ENCODE data around the gene FUBP1.

Gene FUBP1

DNA sequence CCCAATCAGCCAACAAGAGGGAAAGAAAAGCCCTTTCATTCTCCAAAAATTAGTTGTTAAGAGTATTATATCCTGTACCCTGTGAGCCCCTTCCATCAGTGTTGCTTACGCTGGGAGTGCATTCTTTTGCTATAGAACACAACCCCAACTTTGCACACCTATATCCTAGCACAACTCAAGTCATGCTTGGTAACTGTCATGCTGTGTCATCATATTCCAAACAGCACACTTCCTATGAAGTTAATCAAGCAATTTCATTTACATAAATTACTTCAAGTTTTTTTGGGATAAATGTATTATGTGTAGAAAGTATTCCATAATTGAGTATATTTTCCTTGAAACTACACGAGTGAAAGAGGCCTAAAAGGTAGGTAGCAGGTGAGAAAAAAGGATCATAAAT, 20.0 kb downstream of the FUBP1 start:
- H3K4me3 ChIP-seq (ENCODE audit: low read depth, low read length) = no peak overlapping the region
- DNase-seq (ENCODE audit: low read depth) = no peak
- TF ChIP-seq, protein P1, sequence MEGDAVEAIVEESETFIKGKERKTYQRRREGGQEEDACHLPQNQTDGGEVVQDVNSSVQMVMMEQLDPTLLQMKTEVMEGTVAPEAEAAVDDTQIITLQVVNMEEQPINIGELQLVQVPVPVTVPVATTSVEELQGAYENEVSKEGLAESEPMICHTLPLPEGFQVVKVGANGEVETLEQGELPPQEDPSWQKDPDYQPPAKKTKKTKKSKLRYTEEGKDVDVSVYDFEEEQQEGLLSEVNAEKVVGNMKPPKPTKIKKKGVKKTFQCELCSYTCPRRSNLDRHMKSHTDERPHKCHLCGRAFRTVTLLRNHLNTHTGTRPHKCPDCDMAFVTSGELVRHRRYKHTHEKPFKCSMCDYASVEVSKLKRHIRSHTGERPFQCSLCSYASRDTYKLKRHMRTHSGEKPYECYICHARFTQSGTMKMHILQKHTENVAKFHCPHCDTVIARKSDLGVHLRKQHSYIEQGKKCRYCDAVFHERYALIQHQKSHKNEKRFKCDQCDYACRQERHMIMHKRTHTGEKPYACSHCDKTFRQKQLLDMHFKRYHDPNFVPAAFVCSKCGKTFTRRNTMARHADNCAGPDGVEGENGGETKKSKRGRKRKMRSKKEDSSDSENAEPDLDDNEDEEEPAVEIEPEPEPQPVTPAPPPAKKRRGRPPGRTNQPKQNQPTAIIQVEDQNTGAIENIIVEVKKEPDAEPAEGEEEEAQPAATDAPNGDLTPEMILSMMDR (IDR thresholded peaks at IDR 0.05; ENCODE audit: low read depth, low read length) = no peak
- TF ChIP-seq, protein P2, sequence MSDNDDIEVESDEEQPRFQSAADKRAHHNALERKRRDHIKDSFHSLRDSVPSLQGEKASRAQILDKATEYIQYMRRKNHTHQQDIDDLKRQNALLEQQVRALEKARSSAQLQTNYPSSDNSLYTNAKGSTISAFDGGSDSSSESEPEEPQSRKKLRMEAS (IDR thresholded peaks at IDR 0.05; ENCODE audit: low read depth, low read length) = no peak
- TF ChIP-seq POLR2A (IDR thresholded peaks at IDR 0.05; ENCODE audit: extremely low read depth, insufficient read length) = no peak
- no peak for TF ChIP-seq MYC (IDR thresholded peaks at IDR 0.05; ENCODE audit: low read depth, low read length)

DNA sequence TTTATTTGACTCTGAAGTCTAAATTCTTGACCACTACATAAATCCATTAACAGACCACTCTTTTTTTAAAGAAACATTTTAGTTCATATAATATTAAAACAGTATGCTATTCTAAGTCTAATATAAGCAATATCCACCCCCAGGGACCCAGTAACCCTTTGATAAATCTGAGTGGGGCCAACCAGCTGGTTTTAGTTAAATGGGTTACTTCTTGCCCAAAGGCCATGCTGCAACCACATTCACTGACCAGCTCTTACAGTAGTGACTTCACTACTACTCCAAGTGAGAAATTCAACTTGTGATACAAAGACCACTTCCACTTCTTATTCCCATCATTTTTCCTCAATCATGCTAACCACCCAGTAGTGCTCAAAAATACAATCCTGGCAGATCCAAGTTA, 20.5 kb downstream of the FUBP1 start:
- no peak for TF ChIP-seq POLR2A (IDR thresholded peaks at IDR 0.05; ENCODE audit: extremely low read depth, insufficient read length)
- TF ChIP-seq, protein P1 (IDR thresholded peaks at IDR 0.05; ENCODE audit: low read depth, low read length) = no peak
- TF ChIP-seq, protein P2 (IDR thresholded peaks at IDR 0.05; ENCODE audit: low read depth, low read length) = no peak
- TF ChIP-seq MYC (IDR thresholded peaks at IDR 0.05; ENCODE audit: low read depth, low read length) = no peak
- no peak overlapping the region for H3K4me3 ChIP-seq (ENCODE audit: low read depth, low read length)
- no peak for DNase-seq (ENCODE audit: low read depth)

DNA sequence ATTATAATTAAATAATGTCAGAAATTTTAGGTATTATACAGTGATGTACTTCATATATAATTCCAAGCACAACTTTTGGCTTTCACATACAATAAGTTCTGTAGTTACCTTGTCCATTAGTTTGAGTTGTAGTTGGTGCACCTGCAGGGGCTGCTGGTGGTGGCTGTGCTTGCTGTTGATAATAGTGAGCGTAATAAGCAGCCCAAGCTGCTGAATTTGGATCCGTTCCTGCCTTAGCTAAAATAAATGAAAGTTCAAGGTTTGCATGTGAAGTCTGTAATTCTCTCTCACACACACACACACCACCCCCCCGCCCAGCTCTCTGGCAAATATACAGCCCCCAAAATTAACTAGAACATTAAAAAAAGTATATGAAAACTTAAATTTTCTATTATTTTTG, 22.4 kb downstream of the FUBP1 start:
- no peak overlapping the region for H3K4me3 ChIP-seq (ENCODE audit: low read depth, low read length)
- DNase-seq (ENCODE audit: low read depth) = no peak
- no peak for TF ChIP-seq POLR2A (IDR thresholded peaks at IDR 0.05; ENCODE audit: extremely low read depth, insufficient read length)
- TF ChIP-seq, protein P1 (IDR thresholded peaks at IDR 0.05; ENCODE audit: low read depth, low read length) = no peak
- TF ChIP-seq, protein P2 (IDR thresholded peaks at IDR 0.05; ENCODE audit: low read depth, low read length) = no peak

DNA sequence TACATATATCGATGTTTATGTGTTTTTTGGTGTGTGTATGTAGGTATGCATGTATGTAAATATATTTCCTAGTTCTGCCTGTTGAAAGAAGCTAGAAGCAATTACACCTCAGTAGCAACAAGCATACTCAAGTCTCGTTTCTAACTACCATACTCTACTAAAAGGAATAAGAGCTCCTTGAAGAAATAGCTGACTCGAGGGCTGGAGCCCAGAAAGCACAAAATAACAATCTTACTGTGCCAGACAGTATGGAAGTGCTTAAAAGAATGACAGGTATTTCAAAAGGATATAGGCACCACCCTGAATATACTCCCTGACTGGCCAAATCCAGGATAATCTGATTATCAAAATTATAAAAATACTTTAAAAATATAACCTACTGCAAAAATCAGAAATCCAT, 23.2 kb downstream of the FUBP1 start:
- no peak overlapping the region for H3K4me3 ChIP-seq (ENCODE audit: low read depth, low read length)
- TF ChIP-seq, protein P2 (IDR thresholded peaks at IDR 0.05; ENCODE audit: low read depth, low read length) = no peak
- TF ChIP-seq, protein P1 (IDR thresholded peaks at IDR 0.05; ENCODE audit: low read depth, low read length) = no peak
- TF ChIP-seq MYC (IDR thresholded peaks at IDR 0.05; ENCODE audit: low read depth, low read length) (no peak), POLR2A (IDR thresholded peaks at IDR 0.05; ENCODE audit: extremely low read depth, insufficient read length) (no peak)
- DNase-seq (ENCODE audit: low read depth) = no peak

DNA sequence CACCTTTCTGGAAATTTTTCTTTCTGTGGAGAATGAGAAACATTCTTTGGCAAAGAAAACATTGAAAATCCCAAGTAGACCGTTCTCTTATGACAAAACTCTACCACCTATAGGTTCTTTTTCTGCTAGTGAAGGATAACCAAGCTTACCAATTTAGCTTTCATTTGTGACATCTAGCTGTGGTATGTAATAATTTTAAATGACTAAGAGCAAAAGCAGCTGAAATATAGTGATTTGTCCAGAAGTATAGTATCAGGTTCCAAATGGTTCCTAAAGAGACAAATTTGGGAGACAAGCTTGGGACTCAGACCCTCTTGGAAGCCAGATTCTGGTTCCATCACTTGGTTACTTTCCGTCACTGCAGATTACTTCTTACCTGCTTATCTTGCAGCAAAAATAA, 24.4 kb downstream of the FUBP1 start:
- no peak overlapping the region for H3K4me3 ChIP-seq (ENCODE audit: low read depth, low read length)
- no peak for DNase-seq (ENCODE audit: low read depth)
- TF ChIP-seq, protein P2 (IDR thresholded peaks at IDR 0.05; ENCODE audit: low read depth, low read length) = no peak
- TF ChIP-seq, protein P1 (IDR thresholded peaks at IDR 0.05; ENCODE audit: low read depth, low read length) = no peak
- TF ChIP-seq MYC (IDR thresholded peaks at IDR 0.05; ENCODE audit: low read depth, low read length) (no peak), POLR2A (IDR thresholded peaks at IDR 0.05; ENCODE audit: extremely low read depth, insufficient read length) (no peak)

DNA sequence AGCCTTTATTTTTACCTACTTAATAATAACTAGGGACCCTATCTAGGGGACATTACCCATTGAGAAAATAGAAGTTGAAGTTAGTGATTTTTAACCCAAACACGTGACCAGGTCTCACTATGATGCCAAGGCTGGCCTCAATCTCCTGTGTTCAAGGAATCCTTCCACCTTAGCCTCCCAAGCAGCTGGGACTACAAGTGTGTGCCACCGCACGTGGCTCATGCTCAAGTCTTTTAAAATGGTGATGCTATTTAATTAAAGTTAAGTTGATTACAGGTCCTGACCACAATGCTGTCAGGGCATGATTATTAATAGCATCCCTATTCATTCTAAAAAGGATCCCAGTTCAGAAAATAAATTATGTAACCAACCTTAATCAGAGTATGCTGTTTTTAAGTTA, 25.0 kb downstream of the FUBP1 start:
- no peak for DNase-seq (ENCODE audit: low read depth)
- no peak overlapping the region for H3K4me3 ChIP-seq (ENCODE audit: low read depth, low read length)
- TF ChIP-seq, protein P1 (IDR thresholded peaks at IDR 0.05; ENCODE audit: low read depth, low read length) = no peak
- no peak for TF ChIP-seq MYC (IDR thresholded peaks at IDR 0.05; ENCODE audit: low read depth, low read length)
- no peak for TF ChIP-seq POLR2A (IDR thresholded peaks at IDR 0.05; ENCODE audit: extremely low read depth, insufficient read length)
- TF ChIP-seq, protein P2 (IDR thresholded peaks at IDR 0.05; ENCODE audit: low read depth, low read length) = no peak
